MM.1S (cell line): ENCODE results near the gene FAM120AOS.

Experiments
- DNase-seq: peaks from one replicate; pipeline ENCODE4 v3.0.0-alpha.2; 2015
- H2AFZ ChIP-seq: fragments of 300-600 bp; sonication (generic); 2 replicates; pipeline ENCODE4 v1.6.0; 2016; ENCODE audit warnings: antibody characterized with exemption, low read length
- H3F3A ChIP-seq: fragments of 300-600 bp; sonication (generic); 2 replicates; pipeline ENCODE4 v1.6.1; 2016; ENCODE audit warnings: mild to moderate bottlenecking, antibody characterized with exemption, low read length, moderate library complexity, mixed read lengths; ENCODE audit not compliant: insufficient read depth
- H3K27ac ChIP-seq: fragments of 300-600 bp; sonication (generic); 2 replicates; pipeline ENCODE4 v1.5.1; 2016; ENCODE audit warnings: mild to moderate bottlenecking, low read length
- H3K27me3 ChIP-seq: fragments of 300-600 bp; sonication (generic); replicated peaks from 2 replicates; pipeline ENCODE4 v1.6.0; 2016; ENCODE audit warnings: low read length; ENCODE audit not compliant: insufficient read depth
- H3K36me3 ChIP-seq: fragments of 300-600 bp; sonication (generic); replicated peaks from 2 replicates; pipeline ENCODE4 v1.6.1; 2016; ENCODE audit warnings: mild to moderate bottlenecking, low read length, mixed read lengths; ENCODE audit not compliant: insufficient read depth
- H3K4me1 ChIP-seq: fragments of 300-600 bp; sonication (generic); 2 replicates; pipeline ENCODE4 v1.6.1; 2016; ENCODE audit warnings: low read length, mixed read lengths
- H3K4me2 ChIP-seq: fragments of 300-600 bp; sonication (generic); 2 replicates; pipeline ENCODE4 v1.6.0; 2016; ENCODE audit warnings: low read depth, low read length
- H3K4me3 ChIP-seq: fragments of 300-600 bp; sonication (generic); 2 replicates; pipeline ENCODE4 v1.5.1; 2016; ENCODE audit warnings: low read length, mixed read lengths
- H3K79me2 ChIP-seq: fragments of 300-600 bp; sonication (generic); 2 replicates; pipeline ENCODE4 v1.6.1; 2016; ENCODE audit warnings: mixed run types, low read length, mixed read lengths
- H3K9ac ChIP-seq: fragments of 300-600 bp; sonication (generic); 2 replicates; pipeline ENCODE4 v1.6.1; 2016; ENCODE audit warnings: low read length, mixed read lengths
- H3K9me2 ChIP-seq: fragments of 300-600 bp; sonication (generic); replicated peaks from 2 replicates; pipeline ENCODE4 v1.6.1; 2016; ENCODE audit warnings: mild to moderate bottlenecking, low read length, mixed read lengths; ENCODE audit not compliant: insufficient read depth
- H3K9me3 ChIP-seq: fragments of 300-600 bp; sonication (generic); replicated peaks from 2 replicates; pipeline ENCODE4 v1.6.1; 2016; ENCODE audit warnings: mild to moderate bottlenecking, low read length, mixed read lengths; ENCODE audit not compliant: insufficient read depth
- H4K20me1 ChIP-seq: fragments of 300-600 bp; sonication (generic); 2 replicates; pipeline ENCODE4 v1.6.1; 2016; ENCODE audit warnings: mild to moderate bottlenecking, low read length, moderate library complexity, mixed read lengths; ENCODE audit not compliant: insufficient read depth
- EZH2 ChIP-seq: fragments of 300-600 bp; sonication (generic); optimal IDR thresholded peaks from 2 replicates; pipeline ENCODE3; 2017; ENCODE audit warnings: low read depth, mild to moderate bottlenecking, antibody characterized with exemption, low read length, mixed read lengths
- EZH2phosphoT487 ChIP-seq: fragments of 300-600 bp; sonication (generic); IDR thresholded peaks from 2 replicates; pipeline ENCODE4 v1.6.1; 2018; ENCODE audit warnings: antibody characterized with exemption, low read length
- TF ChIP-seq, protein P1 (sequence below): fragments of 300-600 bp; sonication (generic); IDR thresholded peaks from 2 replicates; pipeline ENCODE4 v1.5.1; 2016; ENCODE audit warnings: antibody characterized with exemption, low read length, mixed read lengths

The FAM120AOS gene

DNA sequence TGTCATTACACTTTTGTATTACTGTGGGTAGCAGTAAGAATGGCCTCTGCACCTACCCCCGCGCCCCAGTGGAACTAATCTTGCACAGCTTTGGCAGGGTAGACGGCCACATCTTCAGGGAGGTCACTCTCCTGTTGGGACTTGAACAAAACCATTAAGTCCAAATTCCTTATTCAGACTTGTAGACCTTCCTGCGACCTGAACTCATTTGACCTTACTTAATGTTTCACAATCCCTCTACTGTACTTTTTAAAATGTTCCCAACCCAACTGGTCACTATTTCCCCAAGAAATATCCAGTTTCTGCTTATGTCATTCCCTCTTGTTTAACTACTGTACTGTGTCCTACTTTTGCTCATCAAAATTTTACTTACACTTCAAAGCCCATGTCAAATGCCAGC lies 5.3 kb upstream of the FAM120AOS start:
- Histone ChIP-seq H3K4me2 (no peak overlapping the region), H4K20me1 (peaks cover 42% of the 10 kb centered on the region)

DNA sequence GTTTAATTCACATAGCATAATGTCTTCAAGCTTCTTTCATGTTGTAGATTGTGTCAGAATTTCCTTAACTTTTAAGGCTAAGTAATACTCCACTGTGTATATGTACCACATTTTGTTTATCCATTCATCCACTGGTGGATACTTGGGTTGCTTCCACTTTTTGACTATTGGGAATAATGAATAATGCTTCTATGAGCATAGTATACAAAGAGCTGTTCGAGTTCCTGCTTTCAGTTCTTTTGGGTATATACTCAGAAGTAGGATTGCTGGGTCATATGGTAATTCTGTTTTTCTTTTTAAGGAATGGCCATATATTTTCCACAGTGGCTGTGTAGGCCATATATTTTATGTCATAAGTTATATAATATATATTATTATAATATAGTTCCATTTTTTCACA lies 3.6 kb upstream of the FAM120AOS start:
- H3K79me2 ChIP-seq, result peaks cover 100% of the 10 kb centered on the region
- no peak overlapping the region for H2AFZ ChIP-seq
- TF ChIP-seq EZH2phosphoT487, result no peak
- TF ChIP-seq, protein P1, sequence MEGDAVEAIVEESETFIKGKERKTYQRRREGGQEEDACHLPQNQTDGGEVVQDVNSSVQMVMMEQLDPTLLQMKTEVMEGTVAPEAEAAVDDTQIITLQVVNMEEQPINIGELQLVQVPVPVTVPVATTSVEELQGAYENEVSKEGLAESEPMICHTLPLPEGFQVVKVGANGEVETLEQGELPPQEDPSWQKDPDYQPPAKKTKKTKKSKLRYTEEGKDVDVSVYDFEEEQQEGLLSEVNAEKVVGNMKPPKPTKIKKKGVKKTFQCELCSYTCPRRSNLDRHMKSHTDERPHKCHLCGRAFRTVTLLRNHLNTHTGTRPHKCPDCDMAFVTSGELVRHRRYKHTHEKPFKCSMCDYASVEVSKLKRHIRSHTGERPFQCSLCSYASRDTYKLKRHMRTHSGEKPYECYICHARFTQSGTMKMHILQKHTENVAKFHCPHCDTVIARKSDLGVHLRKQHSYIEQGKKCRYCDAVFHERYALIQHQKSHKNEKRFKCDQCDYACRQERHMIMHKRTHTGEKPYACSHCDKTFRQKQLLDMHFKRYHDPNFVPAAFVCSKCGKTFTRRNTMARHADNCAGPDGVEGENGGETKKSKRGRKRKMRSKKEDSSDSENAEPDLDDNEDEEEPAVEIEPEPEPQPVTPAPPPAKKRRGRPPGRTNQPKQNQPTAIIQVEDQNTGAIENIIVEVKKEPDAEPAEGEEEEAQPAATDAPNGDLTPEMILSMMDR, result no peak
- no peak for TF ChIP-seq EZH2
- no peak for DNase-seq
- H3K36me3 ChIP-seq, result no peaks in the 10 kb centered on the region
- H3K4me3 ChIP-seq, result no peak overlapping the region
- no peak overlapping the region for H3K27ac ChIP-seq
- no peaks in the 10 kb centered on the region for H3K9me2 ChIP-seq
- peaks cover 9% of the 10 kb centered on the region; the same call in 1 of the 2 replicates for H3F3A ChIP-seq
- H3K4me1 ChIP-seq, result peaks cover 14% of the 10 kb centered on the region
- no peaks in the 10 kb centered on the region for H3K27me3 ChIP-seq
- peaks cover 42% of the 10 kb centered on the region for H4K20me1 ChIP-seq
- no peak overlapping the region for H3K4me2 ChIP-seq
- H3K9me3 ChIP-seq, result no peaks in the 10 kb centered on the region
- no peak overlapping the region for H3K9ac ChIP-seq

More for the DNA sequence above, 5.3 kb upstream of the FAM120AOS start:
- H3K27me3 ChIP-seq, result no peaks in the 10 kb centered on the region
- no peak overlapping the region for H2AFZ ChIP-seq
- peaks cover 100% of the 10 kb centered on the region for H3K79me2 ChIP-seq
- H3F3A ChIP-seq, result no peaks in the 10 kb centered on the region
- no peak overlapping the region for H3K4me3 ChIP-seq
- no peak overlapping the region for H3K27ac ChIP-seq
- H3K9me3 ChIP-seq, result no peaks in the 10 kb centered on the region
- DNase-seq, result no peak
- no peaks in the 10 kb centered on the region for H3K9me2 ChIP-seq
- no peaks in the 10 kb centered on the region for H3K36me3 ChIP-seq
- H3K9ac ChIP-seq, result no peak overlapping the region
- TF ChIP-seq EZH2phosphoT487 (no peak), EZH2 (no peak)
- TF ChIP-seq, protein P1, result no peak
- H3K4me1 ChIP-seq, result peaks cover 25% of the 10 kb centered on the region

- Histone ChIP-seq H3F3A (peaks cover 9% of the 10 kb centered on the region; the same call in 1 of the 2 replicates), H3K27ac (no peak overlapping the region), H4K20me1 (peaks cover 42% of the 10 kb centered on the region), H3K9me2 (no peaks in the 10 kb centered on the region), H3K27me3 (no peaks in the 10 kb centered on the region), H3K4me2 (no peak overlapping the region), H3K79me2 (peaks cover 97% of the 10 kb centered on the region), H3K9me3 (no peaks in the 10 kb centered on the region), H3K9ac (no peak overlapping the region), H2AFZ (no peak overlapping the region), H3K4me1 (peaks cover 14% of the 10 kb centered on the region), H3K36me3 (no peaks in the 10 kb centered on the region), H3K4me3 (no peak overlapping the region)
- no peak for DNase-seq
- TF ChIP-seq EZH2phosphoT487 (no peak), EZH2 (no peak)
- TF ChIP-seq, protein P1, result no peak
Measured at GRCh38 chr9:93456504-93456903, 3.1 kb upstream of the FAM120AOS start.
